GM18507 (cell line): ENCODE measurements around the gene TMEM259.

Experiments used
- DNase-seq: peaks from one replicate; pipeline ENCODE4 v3.0.0; 2011; ENCODE audit warnings: low read depth; ENCODE audit not compliant: insufficient read length; ENCODE audit errors: extremely low spot score
- FAIRE-seq: peaks from 2 replicates; lab custom pipeline; 2011; peaks lifted over from hg19 to GRCh38; lab: Jason Lieb, UNC

TMEM259 gene

GRCh38 chr19:1009041-1009980 lies 11.6 kb downstream of the TMEM259 start:
- no peak for DNase-seq
- FAIRE-seq: no peak

- FAIRE-seq (no peak), DNase-seq (no peak)
Measured at GRCh38 chr19:1008268-1009040, 12.5 kb downstream of the TMEM259 start.

GRCh38 chr19:1007399-1008251 lies 13.3 kb downstream of the TMEM259 start:
- FAIRE-seq: no peak
- no peak for DNase-seq

GRCh38 chr19:1006711-1007398 lies 14.1 kb downstream of the TMEM259 start:
- no peak for FAIRE-seq
- no peak for DNase-seq

GRCh38 chr19:1004803-1005664 lies 15.9 kb downstream of the TMEM259 start:
- no peak for DNase-seq
- FAIRE-seq: no peak

- no peak for FAIRE-seq
Measured at GRCh38 chr19:1004204-1004802, 16.6 kb downstream of the TMEM259 start.

GRCh38 chr19:1003283-1003682 lies 17.6 kb downstream of the TMEM259 start:
- FAIRE-seq (no peak), DNase-seq (no peak)

More at GRCh38 chr19:1004204-1004802, 16.6 kb downstream of the TMEM259 start:
- no peak for DNase-seq

GRCh38 chr19:1002600-1002999 lies 18.3 kb downstream of the TMEM259 start:
- DNase-seq (no peak), FAIRE-seq (no peak)

- FAIRE-seq (peak; percentile 36), DNase-seq (peak; percentile 56)
Measured at GRCh38 chr19:1001538-1002166, 19.3 kb downstream of the TMEM259 start.

GRCh38 chr19:1000591-1001537 lies 20.1 kb downstream of the TMEM259 start:
- DNase-seq (no peak), FAIRE-seq (no peak)

GRCh38 chr19:1000095-1000494 lies 20.8 kb downstream of the TMEM259 start, which contains the start of gene GRIN3B:
TSS of gene GRIN3B (plus strand) at chr19:1000419. CDS start at chr19:1000438, 19 bp downstream.
- FAIRE-seq (no peak), DNase-seq (no peak)

GRCh38 chr19:999379-999719 lies 21.6 kb downstream of the TMEM259 start:
- DNase-seq (no peak), FAIRE-seq (no peak)

GRCh38 chr19:998064-998463 lies 22.9 kb downstream of the TMEM259 start:
- no peak for DNase-seq
- no peak for FAIRE-seq

- DNase-seq (peak; percentile 43), FAIRE-seq (peak; percentile 59)
Measured at GRCh38 chr19:996051-996838, 24.7 kb downstream of the TMEM259 start.

- no peak for FAIRE-seq
Measured at GRCh38 chr19:995051-995827, 25.7 kb downstream of the TMEM259 start.

More at GRCh38 chr19:995051-995827, 25.7 kb downstream of the TMEM259 start:
- DNase-seq: no peak
